ENCODE data around the gene U2SURP.
"Not testable (repeated sequence)": the region's sequence is repeated elsewhere in the genome, so short reads cannot be mapped to it uniquely, and the experiment has no call there.

Gene U2SURP

GRCh38 chr3:142976621-142977398 lies 24.6 kb upstream of the U2SURP start:
- peak; percentile 62 for DNase-seq (ENCODE audit: low spot score)

DNA sequence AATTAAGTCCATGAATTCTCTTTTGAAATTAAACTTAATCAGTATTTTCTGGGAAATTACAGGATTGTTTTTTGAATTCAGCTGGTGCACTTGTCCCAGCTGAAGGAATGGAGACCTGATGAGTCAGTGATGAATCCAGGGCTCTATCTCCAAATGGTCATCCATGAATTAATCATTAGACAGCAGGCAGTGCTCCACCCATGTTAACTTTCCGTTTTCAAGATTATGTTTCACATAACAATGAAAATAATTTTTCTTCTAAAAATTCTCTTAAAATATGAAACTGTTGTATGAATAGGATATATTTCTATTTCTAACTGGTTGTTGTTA lies 24.0 kb upstream of the U2SURP start:
- no peak for DNase-seq (ENCODE audit: low spot score)

GRCh38 chr3:142981108-142981507 lies 20.3 kb upstream of the U2SURP start:
- DNase-seq (ENCODE audit: low spot score) = peak; percentile 19

- no peak for DNase-seq (ENCODE audit: low spot score)
Observed at GRCh38 chr3:142982038-142982773, 19.2 kb upstream of the U2SURP start.

GRCh38 chr3:142983318-142983717 lies 18.1 kb upstream of the U2SURP start:
- DNase-seq (ENCODE audit: low spot score) = no peak

DNA sequence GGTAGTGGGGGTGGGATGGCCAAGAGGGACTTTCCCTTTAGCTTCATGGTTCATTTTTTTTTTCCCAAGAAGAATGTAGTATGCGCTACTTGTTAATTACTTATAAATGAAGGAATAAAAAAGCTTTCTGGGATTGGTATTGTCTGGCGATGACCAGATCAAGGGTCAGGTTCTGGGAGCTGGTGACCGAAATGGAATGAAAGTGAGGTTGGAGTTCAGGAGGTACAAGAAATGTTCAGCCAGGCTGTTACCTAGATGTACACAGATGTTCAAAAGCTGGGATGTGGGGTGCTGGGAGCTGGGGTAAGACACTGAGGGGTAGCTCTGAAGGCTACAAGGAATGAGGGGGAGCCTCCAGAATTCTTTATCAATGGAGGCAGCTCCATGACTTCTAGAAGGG lies 17.1 kb upstream of the U2SURP start:
- DNase-seq (ENCODE audit: low spot score) = no peak

DNA sequence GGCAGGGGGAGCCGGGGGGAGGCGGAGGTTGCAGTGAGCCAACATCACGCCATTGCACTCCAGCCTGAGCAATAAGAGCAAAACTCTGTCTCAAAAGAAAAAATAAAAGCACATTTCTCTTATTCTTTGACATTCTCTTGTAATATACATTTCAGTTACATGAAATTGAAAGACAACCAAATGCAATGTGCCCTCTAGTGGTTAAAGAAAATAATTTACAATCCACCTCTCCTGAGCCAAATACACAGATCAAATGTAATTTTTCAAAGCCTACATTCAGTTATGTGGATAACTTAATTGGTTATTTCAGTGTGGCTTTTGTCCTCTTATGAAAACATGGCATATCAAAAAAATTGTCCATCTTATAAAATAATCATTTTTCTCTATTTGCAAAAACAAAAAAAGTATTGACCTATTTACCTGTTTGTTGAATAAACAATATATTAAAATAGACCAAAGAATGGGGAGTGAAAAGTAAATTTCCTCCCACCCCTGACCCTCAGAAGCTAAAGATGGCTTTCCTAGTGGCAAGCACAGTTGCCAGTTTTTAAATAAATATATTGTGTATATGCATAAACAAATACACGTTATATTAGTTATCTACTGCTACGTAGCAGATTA lies 14.2 kb upstream of the U2SURP start:
- peak; percentile 41 for DNase-seq (ENCODE audit: low spot score)

DNA sequence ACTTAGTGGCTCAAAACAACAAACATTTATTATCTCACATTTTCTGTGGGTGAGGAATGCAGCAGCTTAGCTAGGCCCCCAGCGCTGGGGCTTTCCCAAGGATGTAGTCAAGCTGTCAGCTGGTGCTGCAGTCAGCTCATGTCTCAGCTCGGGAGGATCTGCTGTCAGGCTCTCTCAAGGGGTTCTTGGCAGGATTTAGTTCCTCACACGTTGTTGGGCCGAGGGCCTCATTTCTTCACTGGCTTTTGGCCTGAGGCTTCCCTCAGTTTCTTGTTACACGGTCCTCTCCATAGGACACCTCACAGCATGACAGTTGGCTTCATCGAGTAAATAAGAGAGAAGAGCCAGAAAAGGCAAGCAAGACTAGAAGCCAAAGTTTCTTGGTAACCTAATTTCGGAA lies 13.7 kb upstream of the U2SURP start:
- no peak for DNase-seq (ENCODE audit: low spot score)

DNA sequence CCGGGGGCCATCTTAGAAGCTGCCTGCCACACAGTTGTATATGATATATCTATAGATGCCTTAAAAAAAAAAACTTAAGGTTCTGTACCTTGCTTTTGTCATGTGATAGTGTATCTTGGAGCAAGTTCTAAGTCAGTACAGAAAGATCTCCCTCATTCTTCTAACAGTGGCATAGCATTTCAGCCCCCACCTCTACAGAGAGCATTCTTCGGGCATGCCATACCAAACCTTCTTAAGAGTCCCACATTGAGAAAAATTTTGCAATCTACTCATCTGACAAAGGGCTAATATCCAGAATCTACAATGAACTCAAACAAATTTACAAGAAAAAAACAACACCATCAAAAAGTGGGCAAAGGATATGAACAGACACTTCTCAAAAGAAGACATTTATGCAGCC lies 13.1 kb upstream of the U2SURP start:
- DNase-seq (ENCODE audit: low spot score) = not testable (repeated sequence)

DNA sequence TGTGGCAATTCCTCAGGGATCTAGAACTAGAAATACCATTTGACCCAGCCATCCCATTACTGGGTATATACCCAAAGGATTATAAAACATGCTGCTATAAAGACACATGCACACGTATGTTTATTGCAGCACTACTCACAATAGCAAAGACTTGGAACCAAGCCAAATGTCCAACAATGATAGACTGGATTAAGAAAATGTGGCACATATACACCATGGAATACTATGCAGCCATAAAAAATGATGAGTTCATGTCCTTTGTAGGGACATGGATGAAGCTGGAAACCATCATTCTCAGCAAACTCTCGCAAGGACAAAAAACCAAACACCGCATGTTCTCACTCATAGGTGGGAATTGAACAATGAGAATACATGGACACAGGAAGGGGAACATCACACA lies 12.5 kb upstream of the U2SURP start:
- not testable (repeated sequence) for DNase-seq (ENCODE audit: low spot score)

GRCh38 chr3:142990721-142991120 lies 10.6 kb upstream of the U2SURP start:
- DNase-seq (ENCODE audit: low spot score) = no peak

GRCh38 chr3:142992323-142992722 lies 9.0 kb upstream of the U2SURP start:
- no peak for DNase-seq (ENCODE audit: low spot score)

DNA sequence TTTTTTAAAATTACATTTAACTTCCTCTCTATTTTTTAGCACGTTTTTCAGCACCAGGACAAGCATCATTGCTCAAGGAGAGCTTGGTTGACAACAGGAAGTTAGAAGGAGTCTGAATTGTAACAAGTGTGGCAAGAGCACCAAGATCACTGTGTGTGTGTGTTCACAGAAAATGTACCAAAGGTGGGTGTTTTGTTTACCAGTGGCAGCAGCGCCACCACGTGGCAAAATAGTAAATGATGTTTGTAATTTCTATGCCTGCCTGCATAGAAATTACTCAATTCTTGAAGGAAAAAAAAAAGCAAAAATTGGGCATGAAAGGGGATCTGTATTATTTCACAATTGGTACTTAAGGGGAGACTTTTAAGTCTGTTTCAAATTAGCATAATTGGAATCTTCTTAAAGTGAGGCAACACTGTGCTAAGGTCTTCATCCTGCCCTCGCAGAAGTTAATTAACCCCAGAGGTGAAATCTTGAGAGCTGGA lies 7.4 kb upstream of the U2SURP start:
- DNase-seq (ENCODE audit: low spot score) = peak; percentile 70

DNA sequence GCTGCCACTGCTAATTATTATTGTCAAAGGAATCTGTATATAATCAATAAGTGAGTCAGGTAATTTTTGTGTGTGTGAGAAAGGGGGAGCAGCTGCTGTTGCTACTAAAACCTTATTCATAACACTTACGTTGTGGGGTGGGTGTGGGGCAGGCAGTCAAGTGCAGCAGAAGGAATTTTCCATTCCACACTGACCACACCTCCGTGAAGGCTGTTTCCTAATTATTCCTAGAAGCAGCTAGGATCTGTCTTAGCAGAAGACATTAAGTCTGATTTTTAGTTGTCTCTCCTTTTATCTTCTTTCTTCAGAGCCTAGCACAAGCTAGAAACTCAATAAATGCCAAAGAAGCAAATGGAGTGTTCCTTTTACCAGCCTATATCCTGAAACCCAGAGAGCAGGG lies 4.0 kb upstream of the U2SURP start:
- DNase-seq (ENCODE audit: low spot score) = no peak

DNA sequence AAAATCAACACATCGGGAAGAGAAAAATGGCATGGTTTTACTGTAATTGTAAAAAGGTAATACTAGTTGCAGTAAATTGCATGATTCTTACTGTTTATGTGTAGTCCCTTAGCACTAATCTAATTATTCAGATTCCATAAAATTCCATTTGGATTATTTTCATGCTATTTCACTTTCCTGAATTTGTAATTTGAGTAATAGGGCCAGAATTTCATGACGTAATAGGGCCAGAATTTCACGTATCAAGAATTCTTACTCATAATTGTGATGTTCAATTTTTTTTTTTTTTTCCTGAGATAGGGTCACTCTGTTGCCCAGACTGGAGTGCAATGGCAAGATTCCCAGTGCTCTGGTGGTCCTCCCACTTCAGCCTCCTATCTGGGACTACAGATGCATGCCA lies 2.9 kb upstream of the U2SURP start:
- no peak for DNase-seq (ENCODE audit: low spot score)

DNA sequence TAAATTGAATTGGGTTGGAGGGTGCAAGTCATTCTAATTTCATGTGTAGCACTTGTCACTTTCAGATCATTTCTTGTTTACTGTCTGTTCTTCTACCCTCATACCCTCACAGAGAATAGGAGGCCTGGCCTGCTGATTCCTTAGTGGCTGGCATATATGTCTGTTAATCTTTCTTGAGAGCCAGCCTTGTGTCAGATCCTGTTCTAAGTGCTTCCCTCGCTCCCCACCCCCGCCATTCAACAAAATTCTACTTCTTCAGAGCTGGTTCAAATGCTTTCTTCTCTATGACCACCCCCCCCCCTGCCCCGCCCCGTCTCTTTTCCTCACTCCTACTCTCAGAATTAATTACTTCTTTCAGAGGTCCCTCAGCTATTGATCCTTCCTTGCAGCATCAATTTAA lies 1.5 kb upstream of the U2SURP start:
- DNase-seq (ENCODE audit: low spot score) = no peak

GRCh38 chr3:143000528-143000927 lies 842 bp upstream of the U2SURP start:
- DNase-seq (ENCODE audit: low spot score) = peak; percentile 26

- no peak for DNase-seq (ENCODE audit: low spot score)
Observed at GRCh38 chr3:143001034-143001368, 369 bp upstream of the U2SURP start.

DNA sequence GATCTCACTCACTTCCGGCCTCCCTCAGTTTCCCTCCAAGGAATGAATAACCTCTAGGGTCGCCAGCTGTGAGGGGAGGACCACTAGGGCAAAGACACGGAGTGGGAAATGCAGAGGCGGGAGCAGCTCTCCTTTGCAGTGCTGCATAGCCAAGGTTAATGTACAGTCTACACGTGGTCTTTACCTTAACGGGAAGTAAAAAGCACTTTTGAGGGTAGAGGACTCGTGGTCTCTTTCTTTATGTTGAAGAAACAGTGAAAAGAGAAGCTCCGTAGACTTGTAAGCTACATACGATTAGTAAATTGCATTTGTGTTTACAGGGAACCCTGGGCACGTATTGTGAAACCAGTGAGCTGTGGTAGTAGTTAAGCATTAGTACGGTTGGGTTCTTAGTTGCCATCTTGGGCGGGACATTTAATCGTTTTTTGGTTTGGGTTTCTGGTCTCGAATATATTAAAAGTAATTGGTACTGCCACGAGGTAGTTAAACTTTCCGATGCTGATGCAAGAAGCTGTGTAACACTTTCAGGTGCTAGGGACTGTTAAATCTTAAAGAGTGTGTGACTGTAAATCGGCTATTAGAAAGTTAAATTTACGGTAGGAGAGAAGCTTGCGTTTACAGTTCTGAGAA lies 828 bp downstream of the U2SURP start:
- DNase-seq (ENCODE audit: low spot score) = peak; percentile 17

GRCh38 chr3:143002727-143003126 lies 1.4 kb downstream of the U2SURP start:
- DNase-seq (ENCODE audit: low spot score) = no peak

GRCh38 chr3:143004823-143005222 lies 3.5 kb downstream of the U2SURP start:
- no peak for DNase-seq (ENCODE audit: low spot score)

- DNase-seq (ENCODE audit: low spot score) = no peak
Observed at GRCh38 chr3:143010024-143010423, 8.7 kb downstream of the U2SURP start.

DNA sequence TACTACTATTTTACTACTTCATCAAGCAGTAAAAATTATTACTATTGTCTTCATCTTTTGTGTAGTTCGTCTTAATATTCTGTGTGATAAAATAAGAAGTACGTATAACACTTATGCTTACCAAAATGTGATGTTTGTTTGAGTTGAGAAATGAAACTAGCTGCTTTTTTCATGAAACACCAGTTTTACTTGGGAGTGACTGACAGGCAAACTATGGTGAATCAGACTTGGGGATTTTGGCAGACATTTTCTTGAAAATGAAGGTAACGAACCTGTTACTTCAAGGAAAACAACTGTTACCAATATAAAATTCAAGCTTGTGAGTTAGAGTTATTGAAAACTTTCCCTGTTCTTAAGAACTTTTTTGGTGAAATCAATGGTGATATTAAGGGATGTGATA lies 10.3 kb downstream of the U2SURP start:
- no peak for DNase-seq (ENCODE audit: low spot score)
